Endothelial cell of umbilical vein (primary cell): Measurements from ENCODE around the gene BDH1. TPM values are rescaled to one million over a fixed set of nuclear protein-coding genes. Genes with fewer than 3 reads are reported as not detected.

ENCODE experiments used
- BruUV-seq: library from RNA; stranded (reverse); fragments of 400-500 nt; replicated peaks from 2 replicates; lab custom pipeline; 2021; lab: Mats Ljungman, UMichigan
- CTCF ChIA-PET: fragments of 300-600, 350-600 bp; sonication (Branson Sonifier 250); formaldehyde crosslinking; loops from one replicate; lab custom pipeline; 2021; ENCODE audit warnings: antibody characterized with exemption, inconsistent platforms; lab: Charles Lee
- POLR2A ChIA-PET: fragments of 300-600, 350-600 bp; sonication (Branson Sonifier 250); formaldehyde crosslinking; loops from one replicate; lab custom pipeline; 2021; ENCODE audit warnings: antibody characterized with exemption, inconsistent platforms; lab: Charles Lee
- DNase-seq: peaks from one replicate; pipeline ENCODE4 v3.0.0-alpha.2; 2011; ENCODE audit warnings: low read depth, low spot score
- FAIRE-seq: peaks from 2 replicates; lab custom pipeline; 2011; peaks lifted over from hg19 to GRCh38; lab: Jason Lieb, UNC
- H2AFZ ChIP-seq: 2 replicates; pipeline ENCODE4 v1.6.0; 2012; ENCODE audit warnings: low read depth, low read length, control low read depth, inconsistent platforms
- H3K27ac ChIP-seq: 2 replicates; pipeline ENCODE4 v1.5.1; 2011; ENCODE audit warnings: low read depth, mild to moderate bottlenecking, control low read depth, low read length, moderate library complexity; ENCODE audit not compliant: insufficient read depth
- H3K27me3 ChIP-seq, 2 experiments: 2 replicates each; pipeline versions ENCODE4 v1.6.0 to v1.6.1; 2011; ENCODE audit warnings: low read length in 2 of 2, mixed read lengths in 1 of 2; ENCODE audit not compliant: control insufficient read depth in 2 of 2, insufficient read depth in 2 of 2
- H3K36me3 ChIP-seq, 2 experiments: 2 replicates in 1 of 2; 3 replicates in 1 of 2; pipeline ENCODE4 v1.5.1; 2011; ENCODE audit warnings: low read length in 2 of 2, mild to moderate bottlenecking in 1 of 2, moderate library complexity in 1 of 2; ENCODE audit not compliant: control insufficient read depth in 2 of 2, insufficient read depth in 2 of 2; ENCODE audit errors: extremely low read depth in 1 of 2
- H3K4me1 ChIP-seq: 3 replicates; pipeline ENCODE4 v1.5.1; 2011; ENCODE audit warnings: mild to moderate bottlenecking, low read length; ENCODE audit not compliant: control insufficient read depth, insufficient read depth; ENCODE audit errors: extremely low read depth
- H3K4me2 ChIP-seq: 2 replicates; pipeline ENCODE4 v1.6.1; 2011; ENCODE audit warnings: low read length, control low read depth, mixed read lengths; ENCODE audit not compliant: insufficient read depth
- H3K4me3 ChIP-seq, 3 experiments: fragments of 200-600 bp in 1 of 3; sonication (generic), shearing (Covaris generic) in 1 of 3; replicated peaks in 1 of 3; 2 replicates each; pipeline ENCODE4 v1.5.1; 2011 to 2016; ENCODE audit warnings: control low read depth in 3 of 3, low read length in 3 of 3, mild to moderate bottlenecking in 2 of 3, inconsistent platforms in 1 of 3, low read depth in 1 of 3, moderate library complexity in 1 of 3; ENCODE audit not compliant: insufficient read depth in 1 of 3
- H3K79me2 ChIP-seq: 2 replicates; pipeline ENCODE4 v1.6.0; 2012; ENCODE audit warnings: low read length, inconsistent platforms; ENCODE audit not compliant: control insufficient read depth, insufficient read depth
- H3K9ac ChIP-seq: replicated peaks from 2 replicates; pipeline ENCODE3; 2011; ENCODE audit warnings: low read length, control low read depth; ENCODE audit not compliant: insufficient read depth; ENCODE audit errors: extremely low read depth
- H3K9me1 ChIP-seq: replicated peaks from 3 replicates; pipeline ENCODE4 v1.6.0; 2011; ENCODE audit warnings: mild to moderate bottlenecking, low read length; ENCODE audit not compliant: control insufficient read depth, insufficient read depth; ENCODE audit errors: extremely low read depth
- H3K9me3 ChIP-seq: replicated peaks from 2 replicates; pipeline ENCODE4 v1.5.1; 2012; ENCODE audit warnings: low read length, inconsistent platforms; ENCODE audit not compliant: control insufficient read depth, insufficient read depth
- H4K20me1 ChIP-seq: replicated peaks from 2 replicates; pipeline ENCODE3; 2011; ENCODE audit warnings: mild to moderate bottlenecking, low read length; ENCODE audit not compliant: control insufficient read depth, insufficient read depth; ENCODE audit errors: extremely low read depth
- CTCF ChIP-seq, 2 donors: IDR thresholded peaks; 1 replicate in 1 of 2; 2 replicates in 1 of 2; pipeline ENCODE4 v1.5.1; 2011; ENCODE audit warnings: low read length in 2 of 2, mild to moderate bottlenecking in 2 of 2, moderate library complexity in 2 of 2, control low read depth in 1 of 2, inconsistent platforms in 1 of 2, low read depth in 1 of 2; ENCODE audit not compliant: insufficient read depth in 1 of 2; ENCODE audit errors: extremely low read depth in 1 of 2
- EZH2 ChIP-seq: IDR thresholded peaks from 2 replicates; pipeline ENCODE4 v1.6.1; 2012; ENCODE audit warnings: borderline replicate concordance, low read depth, mild to moderate bottlenecking, moderate library complexity, low read length, inconsistent platforms; ENCODE audit not compliant: severe bottlenecking
- FOS ChIP-seq: IDR thresholded peaks from 2 replicates; pipeline ENCODE4 v1.6.1; 2011; ENCODE audit warnings: mild to moderate bottlenecking, low read length, moderate library complexity, borderline replicate concordance; ENCODE audit not compliant: insufficient read depth
- GATA2 ChIP-seq: IDR thresholded peaks from 2 replicates; pipeline ENCODE4 v1.7.0; 2011; ENCODE audit warnings: low read depth, mild to moderate bottlenecking, moderate library complexity, mixed read lengths, low read length; ENCODE audit not compliant: insufficient read length, insufficient read depth
- JUN ChIP-seq: IDR thresholded peaks from 2 replicates; pipeline ENCODE4 v1.6.1; 2011; ENCODE audit warnings: borderline replicate concordance, low read depth; ENCODE audit not compliant: insufficient read length, insufficient read depth
- MAX ChIP-seq: IDR thresholded peaks from 2 replicates; pipeline ENCODE4 v1.6.1; 2011; ENCODE audit not compliant: insufficient read depth, insufficient read length
- MYC ChIP-seq: IDR thresholded peaks from one replicate; pipeline ENCODE4 v1.6.1; 2011; ENCODE audit warnings: mild to moderate bottlenecking, low read depth, low read length
- POLR2A ChIP-seq: IDR thresholded peaks from 2 replicates; pipeline ENCODE4 v1.6.1; 2012; ENCODE audit warnings: low read depth, mild to moderate bottlenecking, control low read depth, low read length
- POLR2AphosphoS5 ChIP-seq: IDR thresholded peaks from 2 replicates; pipeline ENCODE4 v1.6.1; 2012; ENCODE audit warnings: low read depth, mild to moderate bottlenecking, control low read depth, low read length, moderate library complexity; ENCODE audit not compliant: insufficient read depth
- dilution Hi-C: fragments of 300-500 bp; cut with MboI; formaldehyde crosslinking; loops from one replicate; pipeline ENCODE4 v1.15.0; 2019; ENCODE audit warnings: low sequenced_read_pairs; ENCODE audit not compliant: extremely low pct_ligation_motif_present
- intact Hi-C: fragments of 100-400 bp; cut with micrococcal nuclease; formaldehyde crosslinking; loops from one replicate; pipeline ENCODE4 v1.10.0; 2022
- polyA plus RNA-seq, 4 experiments: library from polyadenylated mRNA; depleted of rRNA in 3 of 4; stranded (reverse) in 3 of 4; unstranded in 1 of 4; fragments of >200 nt; gene quantifications; 2 replicates each; pipeline versions ENCODE4 v1.2.1 to v1.2.3, GENCODE V29; 2011 to 2012; ENCODE audit warnings: missing spikeins in 1 of 4
- total RNA-seq: library from RNA; stranded (reverse); gene quantifications from 2 replicates; pipeline ENCODE4 v1.2.3, GENCODE V29; 2021

The BDH1 gene
- total and polyA plus RNA-seq, 2 donors (not counting 3 experiments of a cell fraction or from before 2014, with no cell fraction given), result 6.9 to 12.2 TPM

DNA sequence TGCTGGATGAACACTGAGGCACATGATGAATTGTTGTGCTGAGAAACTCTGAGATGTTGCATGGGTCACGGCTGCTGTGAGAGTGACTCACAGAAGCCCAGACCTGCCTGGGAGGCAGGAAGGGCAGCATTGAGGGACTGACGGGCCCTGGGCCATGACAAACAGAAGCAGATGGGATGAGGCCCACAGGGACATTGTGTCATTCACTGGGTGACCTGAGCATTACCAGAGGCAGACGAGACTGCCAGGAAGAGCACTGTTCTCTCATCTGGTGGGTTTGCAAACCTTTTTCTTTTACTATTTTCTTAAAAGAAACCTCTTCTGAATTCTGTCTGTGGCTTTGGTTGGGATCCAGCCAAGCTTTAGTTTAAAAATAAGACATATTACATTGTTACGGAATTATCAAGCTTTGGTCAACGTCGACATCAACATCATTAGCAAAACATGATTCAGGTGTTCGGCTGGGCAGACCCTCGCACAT lies 67.8 kb downstream of the BDH1 start:
- Histone ChIP-seq H3K9me3 (no peaks in the 10 kb centered on the region), H3K9me1 (no peaks in the 10 kb centered on the region), H3K79me2 (no peaks in the 10 kb centered on the region), H3K4me1 (peaks cover 46% of the 10 kb centered on the region), H3K4me3 (no peak overlapping the region), H3K36me3 (no peaks in the 10 kb centered on the region), H2AFZ (no peak overlapping the region), H3K27me3 (no peaks in the 10 kb centered on the region), H3K4me2 (peak overlapping the region; percentile 8), H4K20me1 (no peaks in the 10 kb centered on the region), H3K9ac (peak overlapping the region; percentile 27), H3K27ac (peak overlapping the region; percentile 87)
- intact Hi-C loops (loop anchor here (1.0 kb wide), 1 partner anchor 190 kb away; the partner anchor contains the start of gene DLG1), dilution Hi-C loops (no loop called here)
- CTCF ChIA-PET, result interaction anchor here (0.8 to 2.8 kb wide), 5 partner anchors 9 to 231 kb away, joined by 3 to 17 read pairs (median 4); no protein-coding TSS in a partner anchor
- peak; percentile 99 for FAIRE-seq
- peak; percentile 37 for TF ChIP-seq GATA2
- no peak for TF ChIP-seq MAX
- no peak for TF ChIP-seq POLR2A
- TF ChIP-seq POLR2AphosphoS5, result peak; percentile 92
- no peak for TF ChIP-seq CTCF (IDR thresholded peaks at IDR 0.05; ENCODE audit: extremely low read depth in 1 of 2, insufficient read depth in 1 of 2, low read depth in 1 of 2, low read length in 2 of 2)
- TF ChIP-seq JUN, result peak; percentile 84
- peak; percentile 52 for TF ChIP-seq MYC
- peak; percentile 97 for TF ChIP-seq FOS
- no peak for TF ChIP-seq EZH2
- POLR2A ChIA-PET, result interaction anchor here (0.5 to 1.1 kb wide), 2 partner anchors 9 to 190 kb away, joined by 3 read pairs; partner anchors contain the start of gene DLG1
- BruUV-seq, result no TSS peak
- DNase-seq, result peak; percentile 98
